Measurements from ENCODE around the gene DNAJC30. TPM values are rescaled to one million over a fixed set of nuclear protein-coding genes. Genes with fewer than 3 reads are reported as not detected.

Gene DNAJC30
- 3.3 TPM for polyA plus RNA-seq (2013, experiment 1 of 2)
- 3.4 TPM for polyA plus RNA-seq (2013, experiment 2 of 2)

- H2BK15ac ChIP-seq (ENCODE audit: low read length) = peak within 1 kb of the TSS; percentile 60
- no peaks in the 10 kb centered on the region for H3K27me3 ChIP-seq (ENCODE audit: control insufficient read depth in 3 of 3, insufficient read depth in 3 of 3, low read depth in 1 of 3, low read length in 3 of 3)
- peak within 1 kb of the TSS; percentile 97 to 100 for H3K4me3 ChIP-seq (ENCODE audit: low read length in 2 of 2)
- peaks cover 21% of the 10 kb centered on the region for H3K79me1 ChIP-seq (ENCODE audit: low read depth, low read length)
- peaks cover 0 to 2% of the 10 kb centered on the region in 2 donors for H3K9me3 ChIP-seq (replicated peaks in 1 of 2; ENCODE audit: control insufficient read depth in 2 of 2, insufficient read depth in 1 of 2, low read depth in 1 of 2, low read length in 2 of 2)
- H3K23ac ChIP-seq (ENCODE audit: low read depth, low read length, poor library complexity) = peak within 1 kb of the TSS; percentile 98
- H3K36me3 ChIP-seq (replicated peaks in 1 of 2; ENCODE audit: control insufficient read depth in 2 of 2, insufficient read depth in 2 of 2, low read length in 2 of 2) = peaks cover 11 to 50% of the 10 kb centered on the region in 2 donors
- peak within 1 kb of the TSS; percentile 84 for H3K4me2 ChIP-seq (ENCODE audit: insufficient read depth, low read length, poor library complexity, severe bottlenecking)
- peak within 1 kb of the TSS; percentile 98 for H3K9ac ChIP-seq (ENCODE audit: low read depth, low read length, poor library complexity)
- peak within 1 kb of the TSS; percentile 64 for H3K14ac ChIP-seq (ENCODE audit: low read length)
- H2BK5ac ChIP-seq (ENCODE audit: low read length) = peak within 1 kb of the TSS; percentile 76
- WGBS, 2 donors (ENCODE audit: extremely low coverage in 2 of 2, insufficient read length in 2 of 2, insufficient replicate concordance in 1 of 2) = no CpG with 5 or more reads among the region's 68 CpGs
- H2AFZ ChIP-seq (ENCODE audit: low read length) = peak within 1 kb of the TSS; percentile 98
- H2BK12ac ChIP-seq (ENCODE audit: low read length) = peak within 1 kb of the TSS; percentile 67
- no peak within 1 kb of the TSS for H3K27ac ChIP-seq (replicated peaks; ENCODE audit: low read length)
- H3K18ac ChIP-seq (ENCODE audit: low read length) = peak within 1 kb of the TSS; percentile 94
- peak within 1 kb of the TSS; percentile 96 for H2AK5ac ChIP-seq (ENCODE audit: low read depth, low read length)
- DNase-seq (ENCODE audit: low spot score) = peak; percentile 92
- peaks cover 9 to 12% of the 10 kb centered on the region in 2 donors for H3K4me1 ChIP-seq (ENCODE audit: control insufficient read depth in 2 of 2, insufficient read depth in 1 of 2, low read depth in 1 of 2, low read length in 2 of 2)
- peak within 1 kb of the TSS; percentile 89 for H4K91ac ChIP-seq (ENCODE audit: low read depth, low read length, poor library complexity)
- H4K8ac ChIP-seq (ENCODE audit: low read depth, low read length) = peak within 1 kb of the TSS; percentile 76
- H3K4ac ChIP-seq (ENCODE audit: low read length) = peak within 1 kb of the TSS; percentile 97
- peak within 1 kb of the TSS; percentile 75 for H2BK120ac ChIP-seq (ENCODE audit: low read depth, low read length)
Observed at GRCh38 chr7:73683056-73683787, at the start of gene DNAJC30, which contains the start of gene BUD23. Gene DNAJC30 (minus strand): TSS chr7:73683453. CDS start chr7:73683423, 30 bp downstream. Gene BUD23 (plus strand): TSS chr7:73683597. CDS start chr7:73683626, 29 bp downstream.

- H3K23ac ChIP-seq (ENCODE audit: low read depth, low read length, poor library complexity) = no peak overlapping the region
- H4K91ac ChIP-seq (ENCODE audit: low read depth, low read length, poor library complexity) = no peak overlapping the region
- no peak overlapping the region for H2BK12ac ChIP-seq (ENCODE audit: low read length)
- H3K36me3 ChIP-seq (replicated peaks in 1 of 2; ENCODE audit: control insufficient read depth in 2 of 2, insufficient read depth in 2 of 2, low read length in 2 of 2) = peaks cover 19% of the 10 kb centered on the region in 2 donors
- H2BK120ac ChIP-seq (ENCODE audit: low read depth, low read length) = no peak overlapping the region
- H2BK15ac ChIP-seq (ENCODE audit: low read length) = no peak overlapping the region
- H4K8ac ChIP-seq (ENCODE audit: low read depth, low read length) = no peak overlapping the region
- DNase-seq (ENCODE audit: low spot score) = no peak
- H2AK5ac ChIP-seq (ENCODE audit: low read depth, low read length) = no peak overlapping the region
- no peak overlapping the region for H3K14ac ChIP-seq (ENCODE audit: low read length)
- no peak overlapping the region for H3K4me2 ChIP-seq (ENCODE audit: insufficient read depth, low read length, poor library complexity, severe bottlenecking)
- peaks cover 3% of the 10 kb centered on the region for H3K79me1 ChIP-seq (ENCODE audit: low read depth, low read length)
- H3K27ac ChIP-seq (replicated peaks; ENCODE audit: low read length) = no peak overlapping the region
- H3K4ac ChIP-seq (ENCODE audit: low read length) = no peak overlapping the region
- no peak overlapping the region for H3K9ac ChIP-seq (ENCODE audit: low read depth, low read length, poor library complexity)
- H2AFZ ChIP-seq (ENCODE audit: low read length) = no peak overlapping the region
- H3K18ac ChIP-seq (ENCODE audit: low read length) = no peak overlapping the region
- WGBS, 2 donors (ENCODE audit: extremely low coverage in 2 of 2, insufficient read length in 2 of 2, insufficient replicate concordance in 1 of 2) = no CpG with 5 or more reads among the region's 2 CpGs
- peaks cover 0 to 12% (median 0%) of the 10 kb centered on the region in 3 experiments for H3K27me3 ChIP-seq (ENCODE audit: control insufficient read depth in 3 of 3, insufficient read depth in 3 of 3, low read depth in 1 of 3, low read length in 3 of 3)
- no peak overlapping the region for H2BK5ac ChIP-seq (ENCODE audit: low read length)
- no peaks in the 10 kb centered on the region for H3K9me3 ChIP-seq (replicated peaks in 1 of 2; ENCODE audit: control insufficient read depth in 2 of 2, insufficient read depth in 1 of 2, low read depth in 1 of 2, low read length in 2 of 2)
- no peak overlapping the region for H3K4me3 ChIP-seq (ENCODE audit: low read length in 2 of 2)
- H3K4me1 ChIP-seq (ENCODE audit: control insufficient read depth in 2 of 2, insufficient read depth in 1 of 2, low read depth in 1 of 2, low read length in 2 of 2) = peaks cover 2 to 5% of the 10 kb centered on the region in 2 donors
Observed at GRCh38 chr7:73732397-73732796, 49.1 kb upstream of the DNAJC30 start.

GRCh38 chr7:73730485-73730884 lies 47.2 kb upstream of the DNAJC30 start:
- Histone ChIP-seq H3K18ac (ENCODE audit: low read length) (no peak overlapping the region), H3K27ac (replicated peaks; ENCODE audit: low read length) (no peak overlapping the region), H2AFZ (ENCODE audit: low read length) (peak overlapping the region; percentile 64), H2BK120ac (ENCODE audit: low read depth, low read length) (no peak overlapping the region), H3K4me3 (ENCODE audit: low read length in 2 of 2) (no peak overlapping the region), H3K4ac (ENCODE audit: low read length) (no peak overlapping the region), H3K9me3 (replicated peaks in 1 of 2; ENCODE audit: control insufficient read depth in 2 of 2, insufficient read depth in 1 of 2, low read depth in 1 of 2, low read length in 2 of 2) (no peaks in the 10 kb centered on the region), H4K91ac (ENCODE audit: low read depth, low read length, poor library complexity) (no peak overlapping the region), H3K27me3 (ENCODE audit: control insufficient read depth in 3 of 3, insufficient read depth in 3 of 3, low read depth in 1 of 3, low read length in 3 of 3) (peaks cover 0 to 17% (median 0%) of the 10 kb centered on the region in 3 experiments), H3K79me1 (ENCODE audit: low read depth, low read length) (peaks cover 1% of the 10 kb centered on the region), H3K4me2 (ENCODE audit: insufficient read depth, low read length, poor library complexity, severe bottlenecking) (no peak overlapping the region), H3K14ac (ENCODE audit: low read length) (no peak overlapping the region), H3K23ac (ENCODE audit: low read depth, low read length, poor library complexity) (no peak overlapping the region), H2BK15ac (ENCODE audit: low read length) (no peak overlapping the region), H2BK5ac (ENCODE audit: low read length) (no peak overlapping the region), H2AK5ac (ENCODE audit: low read depth, low read length) (no peak overlapping the region), H3K9ac (ENCODE audit: low read depth, low read length, poor library complexity) (no peak overlapping the region), H4K8ac (ENCODE audit: low read depth, low read length) (no peak overlapping the region), H2BK12ac (ENCODE audit: low read length) (no peak overlapping the region), H3K36me3 (replicated peaks in 1 of 2; ENCODE audit: control insufficient read depth in 2 of 2, insufficient read depth in 2 of 2, low read length in 2 of 2) (peaks cover 1 to 3% of the 10 kb centered on the region in 2 donors), H3K4me1 (ENCODE audit: control insufficient read depth in 2 of 2, insufficient read depth in 1 of 2, low read depth in 1 of 2, low read length in 2 of 2) (peaks cover 2 to 5% of the 10 kb centered on the region in 2 donors)
- WGBS, 2 donors (ENCODE audit: extremely low coverage in 2 of 2, insufficient read length in 2 of 2, insufficient replicate concordance in 1 of 2) = no CpG with 5 or more reads among the region's 3 CpGs
- no peak for DNase-seq (ENCODE audit: low spot score)

- no peak for DNase-seq (ENCODE audit: low spot score)
- no peak overlapping the region for H4K91ac ChIP-seq (ENCODE audit: low read depth, low read length, poor library complexity)
- no peak overlapping the region for H3K9ac ChIP-seq (ENCODE audit: low read depth, low read length, poor library complexity)
- no peak overlapping the region for H3K14ac ChIP-seq (ENCODE audit: low read length)
- WGBS, 2 donors (ENCODE audit: extremely low coverage in 2 of 2, insufficient read length in 2 of 2, insufficient replicate concordance in 1 of 2) = no CpG with 5 or more reads among the region's 5 CpGs
- H3K4me3 ChIP-seq (ENCODE audit: low read length in 2 of 2) = no peak overlapping the region
- H3K36me3 ChIP-seq (replicated peaks in 1 of 2; ENCODE audit: control insufficient read depth in 2 of 2, insufficient read depth in 2 of 2, low read length in 2 of 2) = no peaks in the 10 kb centered on the region
- H3K9me3 ChIP-seq (replicated peaks in 1 of 2; ENCODE audit: control insufficient read depth in 2 of 2, insufficient read depth in 1 of 2, low read depth in 1 of 2, low read length in 2 of 2) = no peaks in the 10 kb centered on the region
- H2AK5ac ChIP-seq (ENCODE audit: low read depth, low read length) = no peak overlapping the region
- H3K4ac ChIP-seq (ENCODE audit: low read length) = no peak overlapping the region
- no peak overlapping the region for H3K23ac ChIP-seq (ENCODE audit: low read depth, low read length, poor library complexity)
- no peak overlapping the region for H3K4me2 ChIP-seq (ENCODE audit: insufficient read depth, low read length, poor library complexity, severe bottlenecking)
- no peak overlapping the region for H3K27ac ChIP-seq (replicated peaks; ENCODE audit: low read length)
- no peak overlapping the region for H2AFZ ChIP-seq (ENCODE audit: low read length)
- H2BK12ac ChIP-seq (ENCODE audit: low read length) = no peak overlapping the region
- H2BK5ac ChIP-seq (ENCODE audit: low read length) = no peak overlapping the region
- peaks cover 0 to 17% (median 0%) of the 10 kb centered on the region in 3 experiments for H3K27me3 ChIP-seq (ENCODE audit: control insufficient read depth in 3 of 3, insufficient read depth in 3 of 3, low read depth in 1 of 3, low read length in 3 of 3)
- H3K79me1 ChIP-seq (ENCODE audit: low read depth, low read length) = no peaks in the 10 kb centered on the region
- no peak overlapping the region for H2BK15ac ChIP-seq (ENCODE audit: low read length)
- H3K18ac ChIP-seq (ENCODE audit: low read length) = no peak overlapping the region
- no peak overlapping the region for H2BK120ac ChIP-seq (ENCODE audit: low read depth, low read length)
- H3K4me1 ChIP-seq (ENCODE audit: control insufficient read depth in 2 of 2, insufficient read depth in 1 of 2, low read depth in 1 of 2, low read length in 2 of 2) = peaks cover 0 to 5% of the 10 kb centered on the region in 2 donors
- H4K8ac ChIP-seq (ENCODE audit: low read depth, low read length) = no peak overlapping the region
Observed at GRCh38 chr7:73728551-73728950, 45.3 kb upstream of the DNAJC30 start.
